HG02884 (cell line): ENCODE results near the gene IPCEF1.

ENCODE experiments used
- ATAC-seq: cut with Tn5 transposase; IDR thresholded peaks from one replicate; pipeline ENCODE4 v1.9.1; 2021; ENCODE audit warnings: mild to moderate bottlenecking, moderate library complexity; ENCODE audit not compliant: unreplicated experiment

IPCEF1 gene

DNA sequence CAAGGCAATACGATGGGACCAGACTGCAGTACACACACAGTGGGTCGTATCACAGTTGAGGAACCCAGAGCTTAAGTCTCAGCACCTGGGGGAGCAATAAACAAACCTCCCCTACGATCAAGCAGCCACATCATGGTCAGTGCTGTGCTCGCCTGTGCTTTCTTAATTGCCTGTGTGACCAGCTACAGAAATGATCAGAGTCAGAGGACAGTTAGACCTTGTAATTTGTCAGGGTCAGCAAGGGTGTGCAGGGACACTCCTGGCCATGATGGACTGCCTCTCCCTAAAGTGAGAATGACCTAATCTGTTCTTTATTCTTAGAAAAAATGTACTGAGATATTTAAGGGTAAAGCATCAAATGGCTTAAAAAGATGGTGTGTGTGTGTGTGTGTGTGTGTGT, 239.1 kb downstream of the IPCEF1 start:
- no peak for ATAC-seq

DNA sequence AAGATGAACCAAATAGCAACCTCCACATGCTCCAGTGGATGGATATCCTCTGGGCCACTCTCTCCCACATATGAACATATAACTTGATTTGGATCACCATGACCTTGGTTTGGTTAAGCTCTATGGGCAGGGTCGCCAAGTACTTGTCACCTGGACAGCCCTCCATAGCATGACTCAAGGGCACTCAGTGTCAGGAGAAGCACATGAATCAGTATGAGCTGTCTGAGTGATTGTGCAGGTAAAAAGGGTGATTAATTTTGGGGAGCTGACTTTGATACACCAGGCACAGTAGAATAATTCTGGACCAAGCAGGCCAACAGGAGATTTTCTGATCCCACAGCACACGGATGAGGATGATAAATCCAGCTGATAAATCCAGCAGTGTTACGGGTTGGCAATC, 243.2 kb downstream of the IPCEF1 start:
- ATAC-seq: no peak

DNA sequence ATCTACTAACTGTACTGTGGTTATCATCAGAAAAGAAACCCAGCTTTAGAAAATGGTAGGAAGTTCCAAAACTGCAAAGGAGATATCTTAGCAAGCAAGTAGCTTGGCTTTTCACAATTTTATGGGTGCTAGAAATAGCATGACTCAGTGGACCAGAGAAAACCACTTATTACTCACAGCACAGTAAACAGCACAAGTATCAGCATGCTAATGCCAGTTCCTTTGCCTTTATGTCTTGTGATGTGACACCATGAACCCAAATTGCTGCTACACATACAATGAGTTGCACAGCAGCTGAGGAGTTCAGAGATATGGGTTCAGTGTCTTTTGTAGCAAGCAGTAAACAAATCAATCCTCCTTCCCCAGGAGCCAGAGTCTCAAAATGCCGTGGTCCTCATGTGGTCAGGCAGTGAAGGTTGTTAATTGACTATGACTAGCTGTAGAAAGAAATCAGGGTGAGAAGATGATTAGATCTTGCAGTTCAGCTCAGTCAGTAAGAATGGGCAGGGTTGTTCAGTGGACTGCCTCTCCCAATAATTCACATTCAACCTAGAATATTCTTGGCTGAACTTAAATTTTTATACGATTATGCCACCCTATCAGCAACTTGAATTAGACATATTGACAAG, 244.3 kb downstream of the IPCEF1 start:
- no peak for ATAC-seq

DNA sequence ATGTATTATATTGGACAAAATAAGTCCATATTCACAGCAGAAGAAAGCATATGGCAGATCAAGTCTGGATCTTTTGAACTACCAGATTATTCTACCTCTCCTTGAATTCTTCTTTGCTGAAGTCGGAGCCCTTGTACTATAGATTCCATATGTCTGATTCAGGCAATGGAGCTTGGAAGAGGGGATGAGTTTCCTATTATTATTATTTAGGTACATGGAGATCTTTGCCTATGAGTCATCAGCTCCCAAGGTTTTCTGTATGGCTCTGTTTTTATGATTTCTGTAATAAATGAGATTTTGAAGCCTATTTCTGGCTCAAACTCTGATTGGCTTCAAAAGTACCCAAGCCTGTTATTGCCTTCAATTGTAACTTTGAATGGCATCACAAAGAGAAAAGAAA, 245.6 kb downstream of the IPCEF1 start:
- ATAC-seq: no peak

DNA sequence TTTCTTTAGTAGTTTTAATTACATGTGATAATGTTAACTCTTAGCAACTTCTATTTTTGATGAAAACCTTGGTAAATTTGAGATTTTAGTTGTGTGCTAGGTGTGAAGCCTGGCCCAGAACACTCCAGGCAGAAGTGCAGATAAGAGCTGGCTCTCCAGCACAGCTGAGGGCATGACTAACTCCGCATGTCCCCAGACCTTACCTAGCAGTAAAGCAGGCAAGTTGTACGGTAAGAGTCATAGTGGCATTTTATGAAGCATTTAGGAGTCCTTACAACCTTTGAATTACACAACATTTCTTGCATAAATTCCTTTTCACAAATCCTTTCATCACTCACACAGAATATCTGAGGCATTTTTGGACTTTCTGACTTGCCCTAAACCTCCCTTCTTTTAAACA, 250.4 kb downstream of the IPCEF1 start:
- no peak for ATAC-seq
